MM.1S (cell line): Measurements from ENCODE around the gene MFF.

Experiments used
- DNase-seq: peaks from one replicate; pipeline ENCODE4 v3.0.0-alpha.2; 2015
- H2AFZ ChIP-seq: fragments of 300-600 bp; sonication (generic); 2 replicates; pipeline ENCODE4 v1.6.0; 2016; ENCODE audit warnings: antibody characterized with exemption, low read length
- H3F3A ChIP-seq: fragments of 300-600 bp; sonication (generic); 2 replicates; pipeline ENCODE4 v1.6.1; 2016; ENCODE audit warnings: mild to moderate bottlenecking, antibody characterized with exemption, low read length, moderate library complexity, mixed read lengths; ENCODE audit not compliant: insufficient read depth
- H3K27ac ChIP-seq: fragments of 300-600 bp; sonication (generic); 2 replicates; pipeline ENCODE4 v1.5.1; 2016; ENCODE audit warnings: mild to moderate bottlenecking, low read length
- H3K27me3 ChIP-seq: fragments of 300-600 bp; sonication (generic); replicated peaks from 2 replicates; pipeline ENCODE4 v1.6.0; 2016; ENCODE audit warnings: low read length; ENCODE audit not compliant: insufficient read depth
- H3K36me3 ChIP-seq: fragments of 300-600 bp; sonication (generic); replicated peaks from 2 replicates; pipeline ENCODE4 v1.6.1; 2016; ENCODE audit warnings: mild to moderate bottlenecking, low read length, mixed read lengths; ENCODE audit not compliant: insufficient read depth
- H3K4me1 ChIP-seq: fragments of 300-600 bp; sonication (generic); 2 replicates; pipeline ENCODE4 v1.6.1; 2016; ENCODE audit warnings: low read length, mixed read lengths
- H3K4me2 ChIP-seq: fragments of 300-600 bp; sonication (generic); 2 replicates; pipeline ENCODE4 v1.6.0; 2016; ENCODE audit warnings: low read depth, low read length
- H3K4me3 ChIP-seq: fragments of 300-600 bp; sonication (generic); 2 replicates; pipeline ENCODE4 v1.5.1; 2016; ENCODE audit warnings: low read length, mixed read lengths
- H3K79me2 ChIP-seq: fragments of 300-600 bp; sonication (generic); 2 replicates; pipeline ENCODE4 v1.6.1; 2016; ENCODE audit warnings: mixed run types, low read length, mixed read lengths
- H3K9ac ChIP-seq: fragments of 300-600 bp; sonication (generic); 2 replicates; pipeline ENCODE4 v1.6.1; 2016; ENCODE audit warnings: low read length, mixed read lengths
- H3K9me2 ChIP-seq: fragments of 300-600 bp; sonication (generic); replicated peaks from 2 replicates; pipeline ENCODE4 v1.6.1; 2016; ENCODE audit warnings: mild to moderate bottlenecking, low read length, mixed read lengths; ENCODE audit not compliant: insufficient read depth
- H3K9me3 ChIP-seq: fragments of 300-600 bp; sonication (generic); replicated peaks from 2 replicates; pipeline ENCODE4 v1.6.1; 2016; ENCODE audit warnings: mild to moderate bottlenecking, low read length, mixed read lengths; ENCODE audit not compliant: insufficient read depth
- H4K20me1 ChIP-seq: fragments of 300-600 bp; sonication (generic); 2 replicates; pipeline ENCODE4 v1.6.1; 2016; ENCODE audit warnings: mild to moderate bottlenecking, low read length, moderate library complexity, mixed read lengths; ENCODE audit not compliant: insufficient read depth
- EZH2 ChIP-seq: fragments of 300-600 bp; sonication (generic); optimal IDR thresholded peaks from 2 replicates; pipeline ENCODE3; 2017; ENCODE audit warnings: low read depth, mild to moderate bottlenecking, antibody characterized with exemption, low read length, mixed read lengths
- EZH2phosphoT487 ChIP-seq: fragments of 300-600 bp; sonication (generic); IDR thresholded peaks from 2 replicates; pipeline ENCODE4 v1.6.1; 2018; ENCODE audit warnings: antibody characterized with exemption, low read length
- TF ChIP-seq, protein P1 (sequence below): fragments of 300-600 bp; sonication (generic); IDR thresholded peaks from 2 replicates; pipeline ENCODE4 v1.5.1; 2016; ENCODE audit warnings: antibody characterized with exemption, low read length, mixed read lengths

The MFF gene

DNA sequence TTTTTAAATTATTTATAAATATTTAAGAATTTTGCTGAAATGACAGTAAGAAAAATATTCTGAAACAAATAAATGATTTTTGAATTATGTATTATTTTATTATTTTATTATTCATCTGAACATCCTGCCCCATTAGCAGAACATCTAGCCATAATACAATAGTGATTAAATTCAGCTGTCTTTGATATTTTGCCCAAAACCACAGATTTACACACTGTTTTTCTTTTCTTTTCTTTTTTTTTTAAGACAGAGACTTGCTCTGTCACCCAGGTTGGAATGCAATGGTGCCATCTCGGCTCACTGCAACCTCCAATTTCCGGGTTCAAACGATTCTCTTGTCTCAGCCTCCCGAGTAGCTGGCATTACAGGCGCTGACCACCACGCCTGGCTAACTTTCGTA is 64.6 kb downstream of the MFF start:
- no peak for DNase-seq
- no peaks in the 10 kb centered on the region for H3K36me3 ChIP-seq
- H3K27ac ChIP-seq = no peak overlapping the region
- H3K4me1 ChIP-seq = peaks cover 5% of the 10 kb centered on the region; the same call in 1 of the 2 replicates
- no peak overlapping the region for H3K4me3 ChIP-seq
- no peaks in the 10 kb centered on the region for H4K20me1 ChIP-seq
- H3F3A ChIP-seq = no peaks in the 10 kb centered on the region
- no peak overlapping the region for H3K9ac ChIP-seq
- no peak overlapping the region for H3K4me2 ChIP-seq
- TF ChIP-seq, protein P1, sequence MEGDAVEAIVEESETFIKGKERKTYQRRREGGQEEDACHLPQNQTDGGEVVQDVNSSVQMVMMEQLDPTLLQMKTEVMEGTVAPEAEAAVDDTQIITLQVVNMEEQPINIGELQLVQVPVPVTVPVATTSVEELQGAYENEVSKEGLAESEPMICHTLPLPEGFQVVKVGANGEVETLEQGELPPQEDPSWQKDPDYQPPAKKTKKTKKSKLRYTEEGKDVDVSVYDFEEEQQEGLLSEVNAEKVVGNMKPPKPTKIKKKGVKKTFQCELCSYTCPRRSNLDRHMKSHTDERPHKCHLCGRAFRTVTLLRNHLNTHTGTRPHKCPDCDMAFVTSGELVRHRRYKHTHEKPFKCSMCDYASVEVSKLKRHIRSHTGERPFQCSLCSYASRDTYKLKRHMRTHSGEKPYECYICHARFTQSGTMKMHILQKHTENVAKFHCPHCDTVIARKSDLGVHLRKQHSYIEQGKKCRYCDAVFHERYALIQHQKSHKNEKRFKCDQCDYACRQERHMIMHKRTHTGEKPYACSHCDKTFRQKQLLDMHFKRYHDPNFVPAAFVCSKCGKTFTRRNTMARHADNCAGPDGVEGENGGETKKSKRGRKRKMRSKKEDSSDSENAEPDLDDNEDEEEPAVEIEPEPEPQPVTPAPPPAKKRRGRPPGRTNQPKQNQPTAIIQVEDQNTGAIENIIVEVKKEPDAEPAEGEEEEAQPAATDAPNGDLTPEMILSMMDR = no peak
- no peak for TF ChIP-seq EZH2
- TF ChIP-seq EZH2phosphoT487 = no peak
- H2AFZ ChIP-seq = no peak overlapping the region
- H3K27me3 ChIP-seq = no peaks in the 10 kb centered on the region
- H3K9me3 ChIP-seq = no peaks in the 10 kb centered on the region
- H3K9me2 ChIP-seq = no peaks in the 10 kb centered on the region
- no peaks in the 10 kb centered on the region for H3K79me2 ChIP-seq

DNA sequence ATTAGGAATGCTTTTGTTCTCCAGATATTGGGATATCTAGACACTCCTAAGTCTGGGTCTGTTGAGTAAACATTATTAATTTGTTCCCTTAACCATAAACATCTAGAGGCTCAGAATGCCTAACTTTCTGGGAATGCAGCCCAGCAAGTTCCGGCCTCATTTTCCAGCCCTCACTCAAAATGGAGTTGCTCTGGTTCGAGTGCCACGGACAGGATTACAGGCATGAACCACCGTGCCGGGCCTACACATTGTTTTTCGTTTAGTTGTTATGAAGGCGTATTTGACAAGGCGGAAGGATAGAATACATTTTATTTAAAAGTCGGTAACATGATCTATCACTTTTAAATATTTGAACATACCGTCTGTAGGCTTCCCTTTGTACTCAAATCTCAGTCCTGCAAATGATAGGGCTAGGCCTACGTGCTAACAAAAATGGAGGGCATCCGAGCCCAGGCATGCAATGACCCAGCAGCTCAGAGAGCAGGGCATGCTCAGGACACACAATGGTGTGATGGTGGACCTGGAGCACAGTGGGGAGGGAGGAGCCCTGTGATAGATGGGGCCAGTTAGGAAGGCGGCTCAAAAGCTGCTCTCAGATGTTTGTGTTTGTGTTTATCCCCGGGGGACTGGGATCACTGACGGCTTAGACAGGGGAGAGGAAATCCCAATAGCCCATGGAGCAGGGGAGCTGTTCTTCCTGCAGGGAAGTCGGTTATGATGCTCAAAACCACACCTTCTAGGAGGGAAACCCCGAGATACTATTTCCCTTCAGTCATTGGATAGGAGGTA is 65.6 kb downstream of the MFF start:
- H3K9me3 ChIP-seq = no peaks in the 10 kb centered on the region
- H3K27me3 ChIP-seq = no peaks in the 10 kb centered on the region
- H3K79me2 ChIP-seq = no peaks in the 10 kb centered on the region
- no peak overlapping the region for H3K4me3 ChIP-seq
- no peaks in the 10 kb centered on the region for H3K9me2 ChIP-seq
- no peaks in the 10 kb centered on the region for H3F3A ChIP-seq
- no peaks in the 10 kb centered on the region for H3K36me3 ChIP-seq
- no peak overlapping the region for H2AFZ ChIP-seq
- H3K9ac ChIP-seq = no peak overlapping the region
- no peaks in the 10 kb centered on the region for H4K20me1 ChIP-seq
- peaks cover 5% of the 10 kb centered on the region; the same call in 1 of the 2 replicates for H3K4me1 ChIP-seq
- no peak overlapping the region for H3K27ac ChIP-seq
- no peak overlapping the region for H3K4me2 ChIP-seq
- TF ChIP-seq EZH2phosphoT487 = no peak
- TF ChIP-seq, protein P1 = no peak
- TF ChIP-seq EZH2 = no peak
- no peak for DNase-seq

DNA sequence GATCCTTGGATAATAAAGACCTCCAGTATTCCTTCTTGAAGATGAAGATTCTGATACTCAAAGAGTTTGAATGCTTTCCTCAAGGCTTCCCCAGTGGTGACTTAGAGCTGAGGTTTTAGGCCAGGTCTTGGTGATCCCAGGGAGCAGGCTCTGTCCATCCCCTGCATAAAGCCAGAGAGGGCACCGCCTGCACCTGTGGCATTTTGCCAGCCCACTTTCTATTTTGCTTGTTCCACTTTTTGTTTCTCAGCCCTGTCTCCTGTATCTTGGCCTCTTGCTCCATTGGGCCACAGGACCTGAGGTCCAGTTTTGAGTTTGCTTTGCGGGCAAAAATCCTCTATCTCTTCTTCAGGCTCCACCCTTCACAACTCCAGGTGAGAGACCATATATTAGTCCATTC is 69.3 kb downstream of the MFF start:
- H3K9me2 ChIP-seq = no peaks in the 10 kb centered on the region
- no peaks in the 10 kb centered on the region for H3K27me3 ChIP-seq
- no peaks in the 10 kb centered on the region for H3K36me3 ChIP-seq
- H3K9me3 ChIP-seq = no peaks in the 10 kb centered on the region
- H4K20me1 ChIP-seq = no peaks in the 10 kb centered on the region
- no peak overlapping the region for H2AFZ ChIP-seq
- no peaks in the 10 kb centered on the region for H3F3A ChIP-seq
- H3K27ac ChIP-seq = no peak overlapping the region
- H3K4me3 ChIP-seq = no peak overlapping the region
- H3K79me2 ChIP-seq = no peaks in the 10 kb centered on the region
- H3K4me1 ChIP-seq = peaks cover 9% of the 10 kb centered on the region; the same call in 1 of the 2 replicates
- H3K9ac ChIP-seq = no peak overlapping the region
- DNase-seq = peak; percentile 26
- no peak overlapping the region for H3K4me2 ChIP-seq
- TF ChIP-seq EZH2 (no peak), EZH2phosphoT487 (no peak)
- TF ChIP-seq, protein P1 = no peak
